Esophagus squamous epithelium (tissue), 4 donors: ENCODE data around the gene DLG2.

ENCODE experiments used
- CTCF ChIP-seq, 6 experiments: fragments of 450-650 bp in 4 of 6; fragments of 200-600 bp in 2 of 6; sonication (generic) in 2 of 6; IDR thresholded peaks; one replicate each; pipeline ENCODE4 v1.5.1; 2016 to 2019; ENCODE audit warnings: antibody characterized with exemption in 6 of 6, mild to moderate bottlenecking in 4 of 6, moderate library complexity in 4 of 6
- POLR2A ChIP-seq, 4 donors: fragments of 450-650 bp; IDR thresholded peaks; one replicate each; pipeline ENCODE4 v1.6.1; 2017; ENCODE audit warnings: antibody characterized with exemption in 4 of 4, mild to moderate bottlenecking in 4 of 4, moderate library complexity in 3 of 4

GRCh38 chr11:84794663-84795443 lies 832.3 kb downstream of the DLG2 start:
- TF ChIP-seq CTCF (IDR thresholded peaks at IDR 0.05) (no peak), POLR2A (IDR thresholded peaks at IDR 0.05) (no peak)
